H9 (cell line): ENCODE data around the gene ARID1A. TPM values are rescaled to one million over a fixed set of nuclear protein-coding genes. Genes with fewer than 3 reads are reported as not detected.

Experiments
- DNase-seq: peaks from one replicate; pipeline ENCODE4 v3.0.0-alpha.2; 2017
- H2AFZ ChIP-seq: one replicate; pipeline ENCODE4 v1.6.1; 2013; ENCODE audit warnings: mild to moderate bottlenecking, low read length, control low read depth, moderate library complexity
- H2AK5ac ChIP-seq: 2 replicates; pipeline ENCODE4 v1.6.1; 2013; ENCODE audit warnings: low read length, control low read depth, mixed read lengths; ENCODE audit not compliant: insufficient read length
- H2BK120ac ChIP-seq: one replicate; pipeline ENCODE4 v1.6.1; 2013; ENCODE audit warnings: low read depth, mild to moderate bottlenecking, low read length, control low read depth, inconsistent platforms; ENCODE audit not compliant: poor library complexity, severe bottlenecking
- H2BK12ac ChIP-seq: 2 replicates; pipeline ENCODE4 v1.6.1; 2013; ENCODE audit warnings: low read length, control low read depth, mixed read lengths, low read depth; ENCODE audit not compliant: insufficient read length
- H2BK15ac ChIP-seq: 2 replicates; pipeline ENCODE4 v1.6.1; 2013; ENCODE audit warnings: low read depth, low read length, control low read depth
- H2BK20ac ChIP-seq: one replicate; pipeline ENCODE4 v1.6.1; 2013; ENCODE audit warnings: low read depth, mild to moderate bottlenecking, low read length, control low read depth, inconsistent platforms; ENCODE audit not compliant: poor library complexity, severe bottlenecking
- H2BK5ac ChIP-seq: 2 replicates; pipeline ENCODE4 v1.6.1; 2013; ENCODE audit warnings: low read length, control low read depth, mixed read lengths; ENCODE audit not compliant: insufficient read length
- H3K14ac ChIP-seq: 2 replicates; pipeline ENCODE4 v1.6.1; 2013; ENCODE audit warnings: low read length, control low read depth; ENCODE audit not compliant: insufficient read depth
- H3K18ac ChIP-seq: 2 replicates; pipeline ENCODE4 v1.6.1; 2013; ENCODE audit warnings: low read depth, mild to moderate bottlenecking, mixed read lengths, low read length, control low read depth; ENCODE audit not compliant: insufficient read length
- H3K23ac ChIP-seq: 2 replicates; pipeline ENCODE4 v1.6.1; 2013; ENCODE audit warnings: low read length, control low read depth, mixed read lengths, low read depth; ENCODE audit not compliant: insufficient read length
- H3K23me2 ChIP-seq: 2 replicates; pipeline ENCODE4 v1.6.1; 2013; ENCODE audit warnings: low read depth, mild to moderate bottlenecking, mixed read lengths, low read length, control low read depth; ENCODE audit not compliant: insufficient read length, poor library complexity, severe bottlenecking
- H3K27ac ChIP-seq: 2 replicates; pipeline ENCODE4 v1.5.1; 2013; ENCODE audit warnings: low read length, control low read depth, mixed read lengths, low read depth; ENCODE audit not compliant: insufficient read length
- H3K27me3 ChIP-seq: 2 replicates; pipeline ENCODE4 v1.6.1; 2013; ENCODE audit warnings: low read length, control low read depth, inconsistent platforms; ENCODE audit not compliant: insufficient read depth
- H3K4ac ChIP-seq: 2 replicates; pipeline ENCODE4 v1.6.1; 2013; ENCODE audit warnings: low read depth, mild to moderate bottlenecking, control low read depth, inconsistent platforms, low read length, moderate library complexity
- H3K4me1 ChIP-seq: 2 replicates; pipeline ENCODE4 v1.6.1; 2013; ENCODE audit warnings: low read length, control low read depth, inconsistent platforms; ENCODE audit not compliant: insufficient read depth
- H3K4me2 ChIP-seq: 2 replicates; pipeline ENCODE4 v1.6.1; 2013; ENCODE audit warnings: low read length, control low read depth, mixed read lengths; ENCODE audit not compliant: insufficient read length, insufficient read depth
- H3K56ac ChIP-seq: 2 replicates; pipeline ENCODE4 v1.6.1; 2013; ENCODE audit warnings: low read depth, mild to moderate bottlenecking, mixed read lengths, low read length, control low read depth; ENCODE audit not compliant: insufficient read length
- H3K79me1 ChIP-seq: 2 replicates; pipeline ENCODE4 v1.6.1; 2013; ENCODE audit warnings: low read depth, mild to moderate bottlenecking, moderate library complexity, low read length, control low read depth, inconsistent platforms; ENCODE audit not compliant: insufficient read depth, poor library complexity, severe bottlenecking
- H3K79me2 ChIP-seq: 2 replicates; pipeline ENCODE4 v1.6.1; 2013; ENCODE audit warnings: low read length, control low read depth, inconsistent platforms; ENCODE audit not compliant: insufficient read depth
- H3K9ac ChIP-seq: 2 replicates; pipeline ENCODE4 v1.6.1; 2013; ENCODE audit warnings: low read length, control low read depth, mixed read lengths; ENCODE audit not compliant: insufficient read length; ENCODE audit errors: extremely low read depth
- H3K9me3 ChIP-seq: one replicate; pipeline ENCODE4 v1.6.1; 2013; ENCODE audit warnings: low read depth, low read length, inconsistent platforms; ENCODE audit not compliant: control insufficient read depth
- H3T11ph ChIP-seq: one replicate; pipeline ENCODE4 v1.6.1; 2013; ENCODE audit warnings: mild to moderate bottlenecking, low read length, control low read depth, inconsistent platforms
- H4K20me1 ChIP-seq: one replicate; pipeline ENCODE4 v1.6.1; 2013; ENCODE audit not compliant: control insufficient read depth, insufficient read length, insufficient read depth
- H4K5ac ChIP-seq: 2 replicates; pipeline ENCODE4 v1.6.1; 2013; ENCODE audit warnings: low read depth, mild to moderate bottlenecking, mixed read lengths, low read length, control low read depth; ENCODE audit not compliant: insufficient read length
- H4K8ac ChIP-seq: replicated peaks from 2 replicates; pipeline ENCODE4 v1.6.1; 2013; ENCODE audit warnings: low read length, control low read depth, mixed read lengths, low read depth; ENCODE audit not compliant: insufficient read length
- H4K91ac ChIP-seq: 2 replicates; pipeline ENCODE4 v1.6.1; 2013; ENCODE audit warnings: low read depth, mild to moderate bottlenecking, moderate library complexity, mixed read lengths, low read length, control low read depth; ENCODE audit not compliant: insufficient read length
- H3K27ac Mint-ChIP-seq, 3 experiments: 2 replicates in 2 of 3; 3 replicates in 1 of 3; pipeline ENCODE4 v1.8.0; 2020 to 2021; ENCODE audit warnings: mixed read lengths in 3 of 3, mild to moderate bottlenecking in 1 of 3, moderate library complexity in 1 of 3
- H3K27me3 Mint-ChIP-seq: 2 replicates; pipeline ENCODE4 v1.8.0; 2021; ENCODE audit warnings: low read depth, mild to moderate bottlenecking, moderate library complexity, mixed read lengths
- H3K36me3 Mint-ChIP-seq, 3 experiments: 2 replicates in 2 of 3; 3 replicates in 1 of 3; pipeline ENCODE4 v1.8.0; 2020 to 2021; ENCODE audit warnings: low read depth in 3 of 3, mixed read lengths in 3 of 3; ENCODE audit not compliant: insufficient read depth in 1 of 3
- H3K4me1 Mint-ChIP-seq, 2 experiments: 2 replicates each; pipeline ENCODE4 v1.8.0; 2020; ENCODE audit warnings: mixed read lengths in 2 of 2
- H3K4me3 Mint-ChIP-seq, 2 experiments: 2 replicates in 1 of 2; 3 replicates in 1 of 2; pipeline ENCODE4 v1.8.0; 2020 to 2021; ENCODE audit warnings: mild to moderate bottlenecking in 2 of 2, mixed read lengths in 2 of 2, moderate library complexity in 1 of 2
- H3K9me3 Mint-ChIP-seq, 2 experiments: 2 replicates in 1 of 2; 3 replicates in 1 of 2; pipeline ENCODE4 v1.8.0; 2020; ENCODE audit warnings: mild to moderate bottlenecking in 2 of 2, mixed read lengths in 2 of 2, moderate library complexity in 1 of 2
- CTCF ChIP-seq: fragments of 200-600 bp; sonication (generic); conservative IDR thresholded peaks from 3 replicates; pipeline ENCODE4 v1.8.0; 2021; ENCODE audit warnings: antibody characterized with exemption, mild to moderate bottlenecking
- WGBS: extraction: QIAGEN DNeasy Blood & Tissue Kit; methylation state at CpG from one replicate; pipeline ENCODE4 v1.1.7; 2013; ENCODE audit warnings: missing lambda C conversion rate, low lambda C conversion rate, mixed read lengths; ENCODE audit not compliant: insufficient read length; ENCODE audit errors: extremely low coverage; 5-methylcytosine and 5-hydroxymethylcytosine counted together
- total RNA-seq: library from RNA; stranded (reverse); gene quantifications from 2 replicates; pipeline ENCODE4 v1.2.1, GENCODE V29; 2021

The ARID1A gene
- total RNA-seq, 1 experiment from 2014 or later, result 147 TPM

DNA sequence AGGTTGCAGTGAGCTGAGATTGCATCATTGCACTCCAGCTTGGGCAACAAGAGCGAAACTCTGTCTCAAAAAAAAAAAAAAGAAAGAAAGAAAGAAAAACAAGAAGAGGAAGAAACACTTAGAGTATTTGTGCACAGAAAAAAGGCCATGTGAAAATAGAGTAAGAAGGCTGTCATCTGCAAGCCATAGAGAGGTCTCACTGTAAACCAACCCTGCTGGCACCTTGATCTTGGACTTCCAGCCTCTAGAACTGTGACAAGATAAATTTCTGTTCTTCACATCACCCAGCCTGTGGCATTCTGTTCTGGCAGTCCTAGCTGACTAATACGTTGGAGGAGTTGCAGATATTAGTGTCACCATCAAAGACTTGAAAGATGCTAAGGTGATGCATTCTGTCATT is 118.6 kb downstream of the ARID1A start:
- Histone ChIP-seq H2BK20ac (no peak overlapping the region), H3K27me3 (no peaks in the 10 kb centered on the region), H3K56ac (no peak overlapping the region), H4K20me1 (no peaks in the 10 kb centered on the region), H3K4ac (no peak overlapping the region), H3K4me1 (no peaks in the 10 kb centered on the region), H4K5ac (no peak overlapping the region), H3K79me2 (no peaks in the 10 kb centered on the region), H3K23me2 (no peaks in the 10 kb centered on the region), H3K18ac (no peak overlapping the region), H3K9ac (no peak overlapping the region), H4K91ac (no peak overlapping the region), H3K14ac (no peak overlapping the region), H4K8ac (no peak overlapping the region), H2BK15ac (no peak overlapping the region), H2AFZ (no peak overlapping the region), H3K23ac (no peak overlapping the region), H2BK5ac (no peak overlapping the region), H2BK120ac (no peak overlapping the region), H2AK5ac (no peak overlapping the region), H3K27ac (no peak overlapping the region), H3K79me1 (no peaks in the 10 kb centered on the region), H3K9me3 (no peaks in the 10 kb centered on the region), H2BK12ac (no peak overlapping the region), H3T11ph (no peak overlapping the region), H3K4me2 (no peak overlapping the region)
- Mint-ChIP-seq H3K4me1 (no peaks in the 10 kb centered on the region), H3K27me3 (peaks cover 6% of the 10 kb centered on the region), H3K9me3 (peaks cover 8 to 10% of the 10 kb centered on the region in 2 experiments), H3K27ac (no peak overlapping the region), H3K4me3 (no peak overlapping the region), H3K36me3 (peaks cover 0 to 5% (median 3%) of the 10 kb centered on the region in 3 experiments; a peak in 4 of 7 replicates)
- TF ChIP-seq CTCF, result no peak
- no CpG with 5 or more reads among the region's 2 CpGs for WGBS
- DNase-seq, result no peak
